Superior temporal gyrus (tissue), 1 donor: ENCODE measurements around the gene INSRR.

Source experiments
- DNase-seq: peaks from one replicate; pipeline ENCODE4 v3.0.0-alpha.2; 2016; ENCODE audit errors: extremely low spot score

INSRR gene

DNA sequence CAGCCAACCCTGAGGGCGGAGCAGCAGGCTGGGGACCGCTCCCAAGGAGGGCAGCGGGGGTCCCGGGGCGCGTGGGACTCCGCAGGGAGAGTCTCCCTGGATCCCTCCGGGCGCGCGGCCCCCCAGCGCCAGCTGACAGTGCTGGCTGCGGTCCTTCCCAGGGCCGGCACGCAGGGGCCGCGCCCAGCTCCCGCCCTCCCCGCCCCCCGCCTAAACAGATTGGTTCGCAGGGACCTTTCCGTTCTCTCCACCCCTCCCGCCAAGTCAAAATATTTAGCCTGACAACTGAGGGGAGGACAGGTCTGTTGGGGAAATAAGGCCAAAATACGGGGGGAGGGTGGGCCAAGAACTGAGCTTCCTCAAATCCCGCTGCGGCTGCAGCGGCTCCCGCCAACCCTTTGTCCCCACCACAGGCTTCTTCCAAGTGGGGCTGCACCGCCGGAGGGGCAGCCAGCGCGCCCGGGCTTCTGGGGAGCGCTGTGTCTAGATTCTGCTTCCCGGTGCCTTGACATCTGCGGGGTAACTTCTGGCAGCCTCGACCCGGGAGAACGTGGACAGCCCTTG is at the start of gene INSRR:
INSRR (minus strand) TSS at position 159 of the 564 bp plus-strand sequence. CDS start 496 bp downstream, outside the sequence.
- no peak for DNase-seq

DNA sequence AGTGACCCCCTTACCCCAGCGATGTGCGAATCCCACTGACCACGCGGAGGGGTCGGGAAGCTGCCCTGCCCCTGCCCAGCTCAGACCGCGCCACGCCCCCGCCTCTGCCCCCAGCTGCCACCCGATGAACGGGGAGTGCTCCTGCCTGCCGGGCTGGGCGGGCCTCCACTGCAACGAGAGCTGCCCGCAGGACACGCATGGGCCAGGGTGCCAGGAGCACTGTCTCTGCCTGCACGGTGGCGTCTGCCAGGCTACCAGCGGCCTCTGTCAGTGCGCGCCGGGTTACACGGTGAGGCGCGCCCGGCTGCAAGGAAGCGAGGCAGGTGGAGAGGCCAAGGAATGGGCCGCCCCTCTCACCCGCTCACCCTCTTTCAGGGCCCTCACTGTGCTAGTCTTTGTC is 49.6 kb upstream of the INSRR start:
- DNase-seq, result no peak

GRCh38 chr1:156906206-156906906 is 47.4 kb upstream of the INSRR start:
- no peak for DNase-seq

GRCh38 chr1:156905651-156906050 is 46.7 kb upstream of the INSRR start:
- no peak for DNase-seq

- no peak for DNase-seq
Observed at GRCh38 chr1:156905176-156905575, 46.3 kb upstream of the INSRR start.

- no peak for DNase-seq
Observed at GRCh38 chr1:156904187-156904959, 45.5 kb upstream of the INSRR start.

- no peak for DNase-seq
Observed at GRCh38 chr1:156903328-156904091, 44.6 kb upstream of the INSRR start.

DNA sequence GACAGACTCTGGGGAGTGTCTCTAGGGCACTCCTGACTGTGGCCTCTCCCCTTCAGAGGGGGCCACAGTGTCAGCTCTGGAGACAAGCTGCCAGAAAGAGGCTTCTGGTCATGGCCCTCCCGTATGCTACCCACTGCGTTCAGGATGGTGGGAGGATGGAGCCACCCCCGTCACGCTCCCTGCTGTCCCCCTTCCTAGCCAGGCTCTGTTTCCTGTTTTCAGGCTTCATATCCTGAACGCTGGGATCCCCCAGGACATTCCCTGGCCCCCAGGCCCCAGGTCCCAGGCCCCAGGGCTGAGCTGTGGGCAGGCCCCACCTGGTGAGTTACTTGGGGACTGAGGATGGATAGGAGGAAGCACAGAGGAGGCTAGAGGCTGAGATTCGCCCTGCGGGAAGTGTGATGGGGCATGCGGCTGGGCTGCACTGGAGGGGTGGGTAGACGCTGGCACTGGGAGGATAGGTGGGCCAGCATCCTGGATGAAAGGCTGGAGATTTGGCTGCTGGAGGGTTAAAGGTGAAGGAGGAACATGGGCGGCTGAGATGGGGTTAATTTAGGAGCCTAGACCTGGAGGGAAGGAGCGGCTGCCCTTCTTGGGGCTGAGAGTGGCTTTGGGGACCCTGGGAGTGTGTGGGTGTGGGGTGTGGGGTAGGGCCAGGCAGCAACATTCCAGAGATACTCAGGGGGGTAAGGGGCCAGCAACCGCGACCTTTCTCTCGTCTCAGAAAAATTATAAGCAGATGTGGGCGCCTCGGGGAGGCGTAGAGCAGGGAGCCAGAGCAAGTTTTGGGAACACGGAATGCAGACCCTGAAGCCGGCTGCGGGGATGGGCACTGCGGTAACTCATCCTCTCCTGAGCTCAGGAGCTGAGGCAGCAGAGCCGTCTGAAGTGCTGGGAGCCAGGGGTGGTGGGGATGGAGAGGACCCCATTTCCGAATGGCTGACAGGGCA is 43.3 kb upstream of the INSRR start:
- DNase-seq, result no peak

DNA sequence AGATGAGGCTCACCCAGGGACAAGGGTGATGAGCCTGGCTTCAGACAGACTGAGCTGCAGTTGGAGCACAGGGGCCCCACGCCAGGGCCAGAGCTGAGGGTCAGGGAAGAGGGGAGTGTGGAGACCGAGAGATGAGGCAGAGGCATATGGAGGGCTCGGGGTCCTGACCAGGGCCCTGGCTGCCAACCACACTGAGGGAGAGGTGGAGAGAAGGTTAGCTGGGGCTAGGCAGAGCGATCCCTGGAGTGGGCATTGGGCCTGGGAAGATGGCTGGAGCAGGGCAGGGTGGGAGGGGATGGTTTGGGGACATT is 42.6 kb upstream of the INSRR start:
- DNase-seq, result no peak

DNA sequence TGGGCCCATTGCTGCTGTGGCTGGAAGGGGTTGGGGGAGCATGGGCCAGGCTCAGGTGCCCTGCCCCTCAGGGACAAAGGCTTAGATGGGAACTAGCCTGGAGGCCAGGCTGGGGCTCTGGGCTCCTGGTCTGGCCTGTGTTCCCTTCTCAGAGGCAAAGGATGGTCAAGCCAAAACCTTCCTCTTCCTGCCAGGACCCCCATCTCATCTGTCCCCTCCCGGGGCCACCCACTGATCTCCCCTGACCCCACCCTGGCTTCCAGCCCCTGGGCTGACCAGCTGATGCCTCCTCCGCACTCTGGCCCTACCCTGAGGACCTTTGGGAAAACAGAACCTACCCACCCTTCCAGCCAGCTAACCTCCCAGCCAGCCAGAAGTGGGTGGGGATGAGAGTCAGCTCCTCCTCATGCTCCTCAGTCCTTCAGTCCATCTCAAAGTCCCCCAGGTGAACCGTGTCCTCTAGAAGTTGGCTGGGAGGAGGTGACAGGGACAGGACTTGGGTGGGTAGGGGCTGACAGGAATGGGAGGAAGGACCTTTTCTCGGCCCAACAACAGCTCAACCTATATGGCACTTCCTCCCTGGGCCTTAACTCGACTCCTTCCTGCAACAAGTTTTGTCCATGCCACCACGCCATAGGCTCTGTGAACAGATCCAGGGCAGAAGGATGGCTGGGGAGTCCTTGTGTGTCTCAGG is 42.1 kb upstream of the INSRR start:
- DNase-seq, result no peak

- no peak for DNase-seq
Observed at GRCh38 chr1:156899956-156900718, 41.2 kb upstream of the INSRR start.

DNA sequence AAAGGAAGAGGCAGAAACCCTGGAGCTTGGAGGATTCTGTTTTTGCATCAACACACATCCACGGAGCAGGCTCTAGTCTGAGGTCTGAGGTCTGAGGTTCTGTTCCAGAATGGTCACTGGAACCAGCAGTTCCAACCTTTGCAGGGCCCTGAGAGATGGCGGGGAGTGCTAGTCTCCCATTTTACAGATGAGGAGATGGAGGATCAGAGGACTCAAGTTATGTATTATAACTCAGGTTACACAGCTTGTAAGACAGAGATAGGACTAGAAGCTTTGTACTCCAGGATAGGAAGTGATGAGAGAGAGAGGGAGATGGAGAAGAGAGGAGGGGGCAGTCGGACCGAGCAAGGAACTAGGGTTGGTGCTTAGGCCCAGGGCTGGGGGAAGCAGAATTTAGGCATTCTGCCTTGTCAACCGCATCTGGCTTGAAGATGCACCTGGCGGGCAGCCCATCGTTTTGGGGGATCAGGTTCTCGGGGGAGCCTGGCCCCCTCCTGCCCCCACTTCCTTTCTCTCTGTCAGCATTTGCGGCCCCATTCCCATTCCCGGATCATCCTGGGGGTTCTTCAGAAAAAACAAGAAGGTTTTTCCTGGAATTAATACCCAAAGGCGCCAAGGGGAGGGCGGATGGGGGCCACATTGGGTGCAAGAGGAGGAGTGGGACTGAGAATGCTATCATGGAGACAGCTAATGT is 40.2 kb upstream of the INSRR start:
- DNase-seq, result no peak

GRCh38 chr1:156898161-156898566 is 39.2 kb upstream of the INSRR start:
- no peak for DNase-seq

DNA sequence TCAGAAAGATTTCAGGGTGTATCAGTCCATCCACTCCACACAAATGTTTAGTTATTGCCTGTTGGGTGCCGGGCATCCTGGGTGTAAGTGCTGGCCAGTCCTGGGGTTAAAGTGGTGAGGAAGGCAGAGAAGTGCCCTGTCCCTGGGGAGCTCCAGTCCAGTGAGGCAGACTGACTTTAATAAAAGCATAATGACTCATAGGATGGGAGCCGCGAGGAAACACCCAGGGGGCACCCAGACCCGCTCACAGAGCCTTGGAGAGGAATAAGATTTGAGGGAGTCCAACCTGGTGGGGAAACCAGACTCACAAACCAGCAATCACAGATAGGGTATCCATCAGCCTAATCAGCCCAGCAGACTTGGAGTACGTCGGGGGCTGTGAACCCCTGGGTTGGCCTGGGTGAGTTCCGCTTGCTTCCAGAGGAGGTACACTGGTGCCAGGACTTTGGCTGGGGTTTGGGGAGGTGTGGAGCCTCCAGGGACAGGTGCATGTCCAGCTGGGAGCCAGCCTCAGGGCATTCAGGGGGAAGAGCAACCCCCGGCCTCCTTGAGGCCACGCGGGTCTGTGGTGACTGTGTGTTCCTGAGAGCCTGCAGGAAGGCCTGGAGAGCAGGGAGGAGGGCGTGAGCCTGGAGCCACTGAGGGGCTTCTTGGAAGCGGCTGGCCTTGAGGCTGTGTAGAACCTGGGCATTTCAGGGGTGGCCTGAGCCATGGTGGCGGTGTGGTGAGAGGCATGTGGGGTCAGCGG is 38.3 kb upstream of the INSRR start:
- DNase-seq, result no peak

GRCh38 chr1:156896490-156897033 is 37.6 kb upstream of the INSRR start:
- no peak for DNase-seq

GRCh38 chr1:156895927-156896326 is 37.0 kb upstream of the INSRR start:
- DNase-seq, result no peak

GRCh38 chr1:156895455-156895812 is 36.5 kb upstream of the INSRR start:
- DNase-seq, result no peak

GRCh38 chr1:156894711-156895454 is 36.0 kb upstream of the INSRR start:
- DNase-seq, result no peak
